RPMI7951 (cell line): ENCODE data around the gene KCNQ2. TPM values are rescaled to one million over a fixed set of nuclear protein-coding genes. Genes with fewer than 3 reads are reported as not detected.
"Not testable (repeated sequence)": the region's sequence is repeated elsewhere in the genome, so short reads cannot be mapped to it uniquely, and the experiment has no call there.

ENCODE experiments used
- DNase-seq: peaks from one replicate; pipeline ENCODE4 v3.0.0-alpha.2; 2012; ENCODE audit warnings: low read depth
- total RNA-seq: library from RNA; depleted of rRNA; stranded (reverse); fragments of >200 nt; shearing (Covaris generic); gene quantifications from 2 replicates; pipeline ENCODE4 v1.2.3, GENCODE V29; 2014

The KCNQ2 gene
- total RNA-seq, 1 experiment from 2014 or later = 2.5 TPM

- no peak for DNase-seq
These were observed 86.6 kb downstream of the KCNQ2 start for GRCh38 chr20:63385819-63386218.

GRCh38 chr20:63384336-63384735, 88.1 kb downstream of the KCNQ2 start:
- DNase-seq = no peak

- no peak for DNase-seq
These were observed 88.9 kb downstream of the KCNQ2 start for GRCh38 chr20:63383556-63383955.

GRCh38 chr20:63382551-63383300, 89.7 kb downstream of the KCNQ2 start:
- DNase-seq = no peak

- no peak for DNase-seq
These were observed 90.5 kb downstream of the KCNQ2 start for GRCh38 chr20:63381781-63382431.

- DNase-seq = no peak
These were observed 92.0 kb downstream of the KCNQ2 start for GRCh38 chr20:63380346-63380870.

GRCh38 chr20:63379872-63380271, 92.6 kb downstream of the KCNQ2 start:
- DNase-seq = not testable (repeated sequence)

- DNase-seq = no peak
These were observed 93.2 kb downstream of the KCNQ2 start for GRCh38 chr20:63379296-63379695.

GRCh38 chr20:63378626-63379025, 93.8 kb downstream of the KCNQ2 start:
- DNase-seq = no peak

- DNase-seq = no peak
These were observed 94.5 kb downstream of the KCNQ2 start for GRCh38 chr20:63377951-63378381.

- no peak for DNase-seq
These were observed 95.1 kb downstream of the KCNQ2 start for GRCh38 chr20:63377256-63377941.

- DNase-seq = no peak
These were observed 95.9 kb downstream of the KCNQ2 start for GRCh38 chr20:63376283-63377250.

GRCh38 chr20:63375438-63375837, 97.0 kb downstream of the KCNQ2 start:
- no peak for DNase-seq

- DNase-seq = no peak
These were observed 98.0 kb downstream of the KCNQ2 start for GRCh38 chr20:63374504-63374903.

- no peak for DNase-seq
These were observed 98.5 kb downstream of the KCNQ2 start for GRCh38 chr20:63373996-63374395.

GRCh38 chr20:63372971-63373885, 99.2 kb downstream of the KCNQ2 start:
- no peak for DNase-seq

GRCh38 chr20:63371291-63371865, 101.1 kb downstream of the KCNQ2 start:
- DNase-seq = no peak

GRCh38 chr20:63370618-63371187, 101.8 kb downstream of the KCNQ2 start:
- DNase-seq = no peak
